HG03575 (cell line): ENCODE data around the gene ZNF331.

Source experiments
- ATAC-seq: cut with Tn5 transposase; IDR thresholded peaks from one replicate; pipeline ENCODE4 v1.9.1; 2021; ENCODE audit not compliant: unreplicated experiment, insufficient number of reproducible peaks, low FRiP score; ENCODE audit errors: extremely low read depth

ZNF331 gene

GRCh38 chr19:53553865-53554791 lies 16.2 kb downstream of the ZNF331 start:
- ATAC-seq = no peak

- no peak for ATAC-seq
Observed at GRCh38 chr19:53554804-53555203, 16.9 kb downstream of the ZNF331 start.

GRCh38 chr19:53555352-53555751 lies 17.4 kb downstream of the ZNF331 start:
- ATAC-seq = no peak

GRCh38 chr19:53571339-53571738 lies 33.4 kb downstream of the ZNF331 start:
- ATAC-seq = no peak

- ATAC-seq = no peak
Observed at GRCh38 chr19:53576941-53577653, 39.2 kb downstream of the ZNF331 start.

- no peak for ATAC-seq
Observed at GRCh38 chr19:53577968-53578367, 40.0 kb downstream of the ZNF331 start.

- ATAC-seq = no peak
Observed at GRCh38 chr19:53579518-53579917, 41.6 kb downstream of the ZNF331 start.

- ATAC-seq = no peak
Observed at GRCh38 chr19:53580871-53581835, 43.2 kb downstream of the ZNF331 start.

GRCh38 chr19:53581871-53582279 lies 43.9 kb downstream of the ZNF331 start:
- ATAC-seq = no peak

- ATAC-seq = no peak
Observed at GRCh38 chr19:53583181-53583580, 45.2 kb downstream of the ZNF331 start.

GRCh38 chr19:53586277-53586691 lies 48.3 kb downstream of the ZNF331 start:
- no peak for ATAC-seq

GRCh38 chr19:53594811-53595509 lies 57.0 kb downstream of the ZNF331 start:
- ATAC-seq = no peak

GRCh38 chr19:53595510-53595867 lies 57.5 kb downstream of the ZNF331 start:
- no peak for ATAC-seq

GRCh38 chr19:53596056-53596455 lies 58.1 kb downstream of the ZNF331 start:
- no peak for ATAC-seq

- no peak for ATAC-seq
Observed at GRCh38 chr19:53597023-53597422, 59.1 kb downstream of the ZNF331 start.

- no peak for ATAC-seq
Observed at GRCh38 chr19:53598361-53598760, 60.4 kb downstream of the ZNF331 start.

- ATAC-seq = no peak
Observed at GRCh38 chr19:53600217-53600616, 62.3 kb downstream of the ZNF331 start.

- no peak for ATAC-seq
Observed at GRCh38 chr19:53606031-53606430, 68.1 kb downstream of the ZNF331 start.

GRCh38 chr19:53608381-53608780 lies 70.4 kb downstream of the ZNF331 start:
- ATAC-seq = no peak
